Left lobe of liver (tissue), 2 donors: ENCODE data around the gene HSPG2. TPM values are rescaled to one million over a fixed set of nuclear protein-coding genes. Genes with fewer than 3 reads are reported as not detected.

ENCODE experiments used
- ATAC-seq: fragments of 200-7000 bp; cut with Tn5 transposase; one replicate; pipeline ENCODE4 v1.9.1; 2020; ENCODE audit warnings: mild to moderate bottlenecking, moderate library complexity
- DNase-seq: peaks from one replicate; pipeline ENCODE4 v3.0.0-alpha.2; 2020; ENCODE audit warnings: low spot score
- total RNA-seq: library from RNA; stranded (reverse); gene quantifications from one replicate; pipeline ENCODE4 v1.2.1, GENCODE V29; 2021
- donor health status: DM: no; HTN: no; CAD: no; lungs with moderate emphysema.
- donor health status: DM: no; HTN: yes; CAD: no.

HSPG2 gene
- total RNA-seq, 1 donor from 2014 or later, result 50.8 TPM

DNA sequence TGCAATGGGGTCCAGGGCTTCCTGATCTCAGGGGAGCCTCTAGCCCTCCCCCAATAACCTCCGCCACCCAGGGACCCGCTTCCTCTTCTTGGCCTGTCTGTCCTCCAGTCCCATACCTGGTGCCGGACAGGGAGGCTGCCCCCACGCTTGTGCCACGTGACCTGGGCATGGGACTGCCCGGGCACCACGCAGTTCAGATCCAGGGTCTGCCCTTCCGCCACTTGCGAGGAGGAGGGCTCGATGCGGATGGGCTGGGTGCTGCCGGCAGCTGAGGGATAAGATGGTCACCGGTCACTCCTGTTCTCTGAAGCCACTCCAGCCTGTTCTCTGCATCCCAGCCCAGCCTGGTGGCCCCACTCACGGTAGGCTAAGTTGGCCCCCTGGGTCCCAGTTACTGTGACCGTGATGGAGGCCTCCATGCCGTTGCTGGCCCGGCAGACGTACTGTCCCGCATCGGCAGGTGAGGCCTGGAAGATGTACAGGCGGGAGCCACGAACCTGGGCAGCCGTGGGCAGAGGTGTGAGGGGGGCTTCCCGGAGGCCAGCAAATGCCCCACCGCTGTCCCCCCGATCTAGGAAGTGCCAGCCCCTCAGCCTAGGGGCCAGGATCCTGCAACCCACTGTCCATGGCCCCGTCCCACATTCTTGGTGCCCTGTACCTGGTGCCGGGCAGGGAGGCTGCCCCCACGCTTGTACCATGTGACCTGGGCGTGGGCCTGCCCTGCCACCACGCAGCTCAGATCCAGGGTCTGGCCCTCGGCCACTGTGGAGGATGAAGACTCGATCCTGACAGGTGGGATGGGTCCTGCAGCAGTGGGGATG lies 85.5 kb downstream of the HSPG2 start:
- ATAC-seq (no peak), DNase-seq (peak; percentile 42)

DNA sequence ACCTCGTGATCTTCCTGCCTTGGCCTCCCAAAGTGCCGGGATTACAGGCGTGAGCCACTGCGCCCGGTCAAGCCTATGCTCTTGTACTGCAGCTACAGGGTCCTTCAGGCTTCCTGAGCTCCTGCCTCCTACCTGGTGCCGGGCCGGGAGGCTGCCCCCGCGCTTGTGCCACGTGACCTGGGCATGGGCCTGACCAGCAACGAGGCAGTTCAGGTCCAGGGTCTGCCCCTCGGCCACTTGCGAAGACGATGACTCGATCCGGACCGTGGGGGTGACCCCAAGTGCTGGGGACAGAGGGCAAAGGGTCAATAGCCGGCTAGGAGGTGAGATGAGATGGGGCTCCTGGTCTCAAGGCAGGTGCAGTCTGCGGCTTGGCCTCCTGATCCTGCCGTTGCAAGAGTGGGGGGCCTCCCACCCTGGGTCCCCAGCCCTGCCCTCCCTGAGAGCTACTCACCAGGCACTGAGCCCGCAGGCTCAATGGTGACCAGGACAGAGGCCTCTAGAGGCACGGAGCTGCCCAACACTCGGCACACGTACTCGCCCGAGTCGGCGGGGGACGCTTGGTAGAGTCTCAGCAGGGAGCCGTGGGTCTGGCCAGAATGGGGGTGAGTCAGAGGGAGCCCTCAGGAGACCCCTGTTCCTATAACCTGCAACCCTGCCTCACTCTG lies 87.1 kb downstream of the HSPG2 start:
- DNase-seq (no peak), ATAC-seq (no peak)

- DNase-seq, result no peak
- no peak for ATAC-seq
These were observed 88.5 kb downstream of the HSPG2 start for GRCh38 chr1:21848524-21849174.

DNA sequence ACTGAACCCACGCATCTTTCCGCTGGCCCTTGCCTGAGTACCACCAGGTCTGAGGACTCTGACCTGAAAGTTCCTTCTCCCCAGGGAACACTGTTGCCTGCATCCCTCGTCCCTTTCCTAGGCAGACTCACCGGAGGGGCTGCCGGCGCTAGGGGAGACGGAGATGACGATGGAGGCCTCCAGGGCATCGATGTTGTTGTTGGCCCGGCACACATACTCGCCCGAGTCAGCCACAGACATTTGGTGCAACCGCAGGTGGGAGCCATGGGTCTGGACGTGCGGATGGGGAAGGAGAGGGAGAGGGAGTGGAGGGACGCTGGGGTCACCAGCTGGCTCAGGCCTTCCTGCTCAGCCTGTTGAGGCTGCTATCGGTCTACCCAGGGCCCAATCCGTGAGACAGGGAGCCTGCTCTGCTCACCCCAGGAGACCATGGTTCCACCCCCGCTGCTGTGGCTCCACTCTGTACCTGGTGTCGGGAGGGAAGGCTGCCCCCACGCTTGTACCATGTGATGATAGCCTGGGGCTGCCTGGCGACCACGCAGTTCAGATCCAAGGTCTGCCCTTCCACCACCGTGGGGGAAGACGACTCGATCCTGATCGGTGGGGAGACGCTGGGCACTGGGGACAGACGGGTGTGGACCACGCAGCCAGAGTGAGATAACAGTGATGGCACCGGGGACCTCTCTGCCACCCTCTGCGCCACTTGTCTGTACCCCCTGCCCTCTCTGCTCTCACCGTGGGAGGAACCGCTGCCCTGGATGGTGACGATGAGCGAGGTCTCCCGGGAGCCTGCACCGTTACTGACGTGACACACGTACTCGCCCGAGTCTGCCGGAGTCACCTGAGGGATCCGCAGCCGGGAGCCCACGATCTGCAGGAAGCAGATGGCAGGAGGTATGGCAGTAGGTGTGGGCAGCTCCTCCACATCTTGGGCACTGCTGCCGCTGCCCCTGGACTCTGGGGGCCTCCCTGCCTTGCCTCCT lies 89.6 kb downstream of the HSPG2 start:
- DNase-seq, result no peak

GRCh38 chr1:21845646-21846641 lies 91.2 kb downstream of the HSPG2 start:
- peak; percentile 43 for DNase-seq
- ATAC-seq, result no peak

More for the DNA sequence above, 89.6 kb downstream of the HSPG2 start:
- ATAC-seq, result no peak

GRCh38 chr1:21843996-21844395 lies 93.1 kb downstream of the HSPG2 start:
- DNase-seq (peak; percentile 44), ATAC-seq (no peak)

DNA sequence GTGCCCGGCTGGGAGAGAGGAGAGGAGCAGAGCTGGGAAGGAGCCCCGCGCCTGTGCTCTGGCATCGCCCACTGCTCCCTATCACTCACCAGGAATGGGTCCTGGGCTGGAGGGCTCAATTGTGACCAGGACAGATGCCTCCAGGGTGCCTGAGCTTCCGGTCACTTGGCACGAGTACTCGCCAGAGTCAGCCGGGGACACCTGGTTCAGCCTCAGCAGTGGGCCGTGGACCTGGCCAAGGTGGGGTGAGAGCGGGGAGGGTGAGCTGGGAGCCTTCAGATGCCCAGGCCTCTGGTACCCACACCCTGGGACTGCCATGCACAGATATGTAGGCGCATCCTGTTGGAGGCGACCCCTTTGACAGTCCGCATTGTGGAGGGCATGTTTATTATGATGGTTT lies 93.9 kb downstream of the HSPG2 start:
- ATAC-seq, result no peak
- DNase-seq, result no peak

DNA sequence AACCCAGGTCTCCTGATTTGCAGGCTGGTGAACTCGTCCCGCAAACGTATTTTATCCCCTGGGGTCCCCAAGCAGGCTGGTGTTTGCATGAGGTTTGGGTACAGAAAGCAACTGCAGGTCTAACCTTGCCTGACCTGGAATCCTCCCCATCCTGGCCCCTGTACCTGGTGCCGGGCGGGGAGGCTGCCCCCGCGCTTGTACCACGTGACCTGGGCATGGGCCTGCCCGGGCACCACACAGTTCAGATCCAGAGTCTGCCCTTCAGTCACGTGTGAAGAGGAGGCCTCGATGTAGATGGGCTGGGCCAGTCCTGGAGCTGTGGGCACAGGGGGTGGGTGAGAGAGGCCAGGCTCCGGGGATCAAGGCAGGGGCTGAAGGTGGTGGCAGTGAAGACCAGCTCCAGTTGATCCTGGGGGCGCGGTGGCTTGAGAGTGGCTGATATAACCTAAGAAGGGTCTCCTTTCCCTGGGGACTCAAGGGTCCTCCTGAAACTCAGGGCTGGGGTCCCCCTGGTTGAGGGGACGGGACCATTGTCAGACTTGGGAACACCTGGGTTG lies 94.4 kb downstream of the HSPG2 start:
- DNase-seq (peak; percentile 42), ATAC-seq (no peak)

DNA sequence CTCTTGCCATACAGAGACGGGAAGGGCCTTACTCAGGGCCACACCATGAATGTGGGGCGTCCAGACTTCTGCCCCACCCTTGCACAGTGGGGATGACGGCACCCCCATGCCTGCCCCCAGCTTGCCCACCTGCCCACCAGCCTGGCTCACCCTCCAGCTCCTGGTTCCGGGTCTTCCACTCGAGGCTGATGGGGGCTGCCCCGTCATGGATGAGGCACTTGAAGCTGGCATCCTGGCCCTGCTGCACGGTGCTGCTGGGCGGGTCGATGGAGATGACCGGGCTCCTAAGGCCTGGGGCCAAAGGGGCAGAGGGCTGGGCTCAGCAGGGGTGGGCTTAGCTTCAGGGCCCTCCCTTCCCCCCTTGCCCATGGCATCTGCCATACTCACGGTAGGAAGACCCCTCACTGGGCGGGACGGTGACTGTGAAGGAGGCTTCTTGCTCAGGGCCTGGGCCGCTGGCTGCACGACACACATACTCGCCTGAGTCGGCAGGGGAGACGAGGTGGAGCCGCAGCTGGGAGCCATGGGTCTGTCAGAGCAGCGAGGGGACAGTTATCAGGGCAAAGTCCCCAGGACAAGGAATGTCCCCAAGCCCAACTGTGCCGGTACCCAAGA lies 95.2 kb downstream of the HSPG2 start:
- no peak for DNase-seq
- no peak for ATAC-seq

DNA sequence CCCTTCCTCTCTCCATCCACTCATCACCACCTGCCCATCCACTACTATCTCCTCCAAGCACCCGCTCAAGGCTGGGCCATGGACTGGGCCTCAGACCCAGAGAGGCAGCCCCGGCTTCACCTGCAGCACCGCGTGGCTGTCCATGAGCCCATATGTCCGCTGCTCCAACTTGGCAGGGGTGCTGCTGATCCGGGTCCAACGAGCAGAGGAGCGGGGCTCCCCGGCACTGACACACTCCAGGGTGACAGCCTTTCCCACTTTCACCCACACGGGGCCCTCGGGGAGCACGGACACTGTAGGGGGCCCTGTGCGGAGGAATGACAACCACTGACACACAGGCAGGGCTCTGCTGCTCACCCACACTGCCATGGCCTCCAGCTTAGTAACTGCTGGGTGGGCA lies 96.1 kb downstream of the HSPG2 start:
- ATAC-seq (no peak), DNase-seq (no peak)

DNA sequence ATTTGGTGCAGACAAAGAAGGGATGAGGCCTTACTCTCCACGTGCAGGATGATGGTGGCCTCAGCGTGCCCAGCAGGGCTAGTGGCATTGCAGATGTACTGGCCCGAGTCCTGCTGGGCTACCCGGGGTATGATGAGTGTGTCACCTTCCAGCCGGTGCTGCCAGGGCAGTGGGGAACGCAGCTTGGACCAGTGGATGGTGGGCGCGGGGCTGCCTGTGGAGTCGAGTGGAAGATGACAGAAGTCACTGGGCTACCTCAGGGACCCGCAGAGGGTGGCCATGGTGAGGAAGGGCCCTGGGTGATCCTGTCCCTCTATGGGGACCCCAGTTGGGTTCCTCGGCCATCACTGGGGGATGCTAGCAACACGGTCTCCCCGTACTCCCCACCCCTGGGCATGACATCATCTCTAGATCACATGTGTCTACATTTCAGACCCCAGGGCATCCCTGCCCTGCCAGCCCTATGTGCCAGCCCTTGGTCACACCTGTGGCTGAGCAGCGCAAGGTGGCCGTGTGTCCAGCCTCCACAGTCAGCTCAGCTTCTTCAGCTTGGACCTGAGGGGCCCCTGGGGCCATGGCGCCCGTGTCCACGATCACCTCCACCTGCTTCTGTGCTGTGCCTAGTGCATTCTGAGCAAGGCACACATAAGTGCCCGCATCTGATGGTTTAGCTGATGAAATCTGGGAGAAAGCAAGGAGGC lies 97.6 kb downstream of the HSPG2 start:
- ATAC-seq (no peak), DNase-seq (peak; percentile 43)

DNA sequence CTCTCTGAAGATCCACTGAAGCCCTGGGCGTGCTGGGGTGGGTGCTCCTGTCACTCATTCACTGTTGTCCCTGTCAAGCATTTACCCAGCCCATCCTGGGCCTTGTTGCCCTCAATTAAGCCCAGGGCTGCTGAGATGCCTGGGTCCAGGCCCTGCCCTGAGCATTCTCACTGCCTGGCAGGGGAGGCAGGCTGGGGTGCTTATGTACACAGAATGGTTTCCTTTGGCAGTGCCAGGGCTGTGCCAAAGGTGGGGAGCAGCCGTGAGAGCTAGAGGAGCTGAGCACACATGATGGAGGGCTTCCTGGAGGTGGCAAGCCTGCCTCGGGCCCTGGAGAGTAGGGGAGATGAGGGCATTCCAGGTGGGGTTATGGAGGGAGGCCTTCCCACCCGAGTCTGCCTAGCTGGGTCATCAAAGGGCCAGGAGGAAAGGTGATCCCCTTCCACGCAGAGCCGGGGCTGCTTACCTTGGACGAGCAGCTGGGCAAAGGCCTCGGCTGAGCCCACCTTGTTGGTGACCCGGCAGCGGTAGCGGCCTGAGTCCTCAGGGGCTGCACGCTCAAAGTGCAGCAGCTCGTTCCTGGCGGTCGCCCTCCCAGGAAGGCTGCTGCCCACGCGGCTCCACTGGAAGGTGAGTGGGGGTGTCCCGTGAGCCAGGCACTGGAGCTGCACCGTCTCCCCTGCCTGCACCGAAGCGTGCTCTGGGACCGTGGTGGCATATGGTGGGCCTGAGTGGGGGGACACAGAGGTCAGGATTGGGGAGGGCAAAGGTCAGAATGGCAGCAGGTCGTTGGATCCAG lies 98.6 kb downstream of the HSPG2 start:
- ATAC-seq (no peak), DNase-seq (peak; percentile 42)

DNA sequence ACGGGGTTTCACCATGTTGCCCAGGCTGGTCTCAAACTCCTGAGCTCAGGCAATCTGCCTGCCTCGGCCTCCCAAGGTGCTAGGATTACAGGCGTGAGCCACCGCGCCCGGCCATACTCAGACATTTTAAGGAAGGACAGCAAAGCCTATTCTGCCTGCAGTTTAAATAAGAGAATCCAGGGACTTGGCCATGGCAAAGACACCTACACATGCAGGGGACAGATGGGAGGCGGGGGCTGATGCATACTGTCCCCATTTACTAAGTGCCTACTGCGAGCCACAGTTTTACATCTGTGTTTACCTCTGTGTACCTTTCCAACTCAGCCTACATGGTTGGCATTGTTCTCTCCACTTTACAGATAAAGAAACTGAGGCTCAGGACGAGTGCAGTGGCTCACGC lies 99.6 kb downstream of the HSPG2 start:
- no peak for DNase-seq
- no peak for ATAC-seq

DNA sequence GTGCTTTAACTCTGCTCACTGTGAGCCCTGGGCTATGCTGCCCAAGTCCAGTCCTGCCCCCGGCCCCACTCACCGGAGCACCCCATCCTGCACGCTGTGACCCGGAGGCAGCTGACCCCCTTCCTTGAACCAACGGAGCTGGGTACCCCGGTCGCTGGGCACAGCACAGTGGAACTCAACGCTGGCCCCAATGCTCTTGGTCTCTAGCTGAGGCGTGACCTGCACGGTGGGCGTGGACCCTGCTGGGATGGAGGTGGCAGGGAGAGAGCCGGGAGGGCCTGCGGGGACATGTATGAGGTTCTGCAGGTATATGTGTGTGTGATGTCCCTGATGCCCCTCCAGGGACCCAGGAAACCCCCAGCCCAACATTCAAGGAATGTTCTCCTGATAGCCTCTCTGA lies 100.4 kb downstream of the HSPG2 start:
- no peak for ATAC-seq

DNA sequence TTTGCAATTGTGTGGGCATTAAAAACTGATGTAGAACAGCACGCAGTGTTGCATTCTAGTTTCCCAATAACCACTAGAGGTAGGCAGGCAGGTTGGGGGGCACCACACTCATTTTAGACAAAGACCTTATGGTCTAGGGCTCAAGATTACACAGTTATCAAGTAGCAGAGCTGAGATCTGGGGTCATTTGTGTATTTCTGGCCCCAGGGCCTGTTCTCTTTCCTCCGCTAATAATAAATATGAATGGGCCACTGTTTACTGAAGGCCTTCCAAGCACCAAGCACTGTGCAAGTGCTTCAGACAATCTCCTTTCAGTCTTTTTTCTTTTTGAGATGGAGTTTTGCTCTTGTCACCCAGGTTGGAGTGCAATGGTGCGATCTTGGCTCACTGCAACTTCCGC lies 101.1 kb downstream of the HSPG2 start:
- DNase-seq (no peak), ATAC-seq (no peak)

More for the DNA sequence above, 100.4 kb downstream of the HSPG2 start:
- peak; percentile 42 for DNase-seq

DNA sequence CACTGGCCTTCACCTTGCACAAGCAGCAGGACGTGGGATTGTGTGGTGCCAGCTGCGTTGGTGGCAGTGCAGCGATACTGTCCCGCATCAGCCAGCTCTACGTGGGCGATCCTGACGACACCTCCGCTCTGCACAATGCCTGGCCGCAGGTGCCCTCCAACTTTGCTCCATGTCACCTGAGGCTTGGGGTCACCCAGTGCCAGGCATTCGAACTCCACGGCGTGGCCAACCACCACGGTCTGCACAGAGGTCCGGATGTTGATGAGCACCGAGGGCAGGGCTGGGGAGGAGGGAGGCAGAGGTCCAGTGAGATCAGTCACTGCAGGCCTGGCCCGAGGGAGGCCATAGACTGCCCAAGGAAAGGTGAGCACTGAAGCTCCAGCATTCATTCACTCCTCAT lies 102.4 kb downstream of the HSPG2 start:
- DNase-seq, result no peak
- no peak for ATAC-seq

- DNase-seq, result no peak
- no peak for ATAC-seq
These were observed 103.0 kb downstream of the HSPG2 start for GRCh38 chr1:21834094-21834493.
